Naive thymus-derived CD4-positive, alpha-beta T cell (primary cell): Measurements from ENCODE around the gene IGIP. TPM values are rescaled to one million over a fixed set of nuclear protein-coding genes. Genes with fewer than 3 reads are reported as not detected.

Experiments used
- ATAC-seq: fragments of 150-1000 bp; cut with Tn5 transposase; 2 replicates; pipeline ENCODE4 v1.10.0; 2021; ENCODE audit warnings: mild to moderate bottlenecking, moderate library complexity
- CTCF ChIA-PET: fragments of 350-600 bp; sonication (Branson Sonifier 250); formaldehyde crosslinking; loops from one replicate; lab custom pipeline; 2021; ENCODE audit warnings: antibody characterized with exemption; lab: Charles Lee
- POLR2A ChIA-PET: fragments of 350-600 bp; sonication (Branson Sonifier 250); formaldehyde crosslinking; loops from one replicate; lab custom pipeline; 2021; ENCODE audit warnings: antibody characterized with exemption, inconsistent platforms; lab: Charles Lee
- DNase-seq, 9 donors: peaks; one replicate each; pipeline versions ENCODE4 v3.0.0 to v3.0.0-alpha.2; 2020 to 2022; ENCODE audit warnings: mixed read lengths in 1 of 9
- H3K27ac ChIP-seq: one replicate; pipeline ENCODE4 v1.7.0; 2013; ENCODE audit warnings: mild to moderate bottlenecking, low read depth, low read length, moderate library complexity
- H3K27me3 ChIP-seq, 2 donors: one replicate each; pipeline ENCODE4 v1.7.0; 2013; ENCODE audit warnings: low read length in 2 of 2, mild to moderate bottlenecking in 2 of 2, moderate library complexity in 2 of 2; ENCODE audit not compliant: control insufficient read depth in 2 of 2, insufficient read depth in 2 of 2
- H3K36me3 ChIP-seq, 3 experiments: 1 replicate in 2 of 3; 2 replicates in 1 of 3; pipeline ENCODE4 v1.7.0; 2013; ENCODE audit warnings: low read length in 3 of 3, mild to moderate bottlenecking in 3 of 3, moderate library complexity in 1 of 3; ENCODE audit not compliant: insufficient read depth in 3 of 3, control insufficient read depth in 2 of 3
- H3K4me1 ChIP-seq, 2 donors: one replicate each; pipeline ENCODE4 v1.7.0; 2013; ENCODE audit warnings: low read length in 2 of 2, mild to moderate bottlenecking in 2 of 2, moderate library complexity in 1 of 2; ENCODE audit not compliant: control insufficient read depth in 2 of 2, insufficient read depth in 2 of 2
- H3K4me3 ChIP-seq: 2 replicates; pipeline ENCODE4 v1.7.0; 2013; ENCODE audit warnings: mild to moderate bottlenecking, low read length
- H3K9me3 ChIP-seq, 3 experiments: 1 replicate in 2 of 3; 2 replicates in 1 of 3; pipeline ENCODE4 v1.7.0; 2013; ENCODE audit warnings: low read length in 3 of 3; ENCODE audit not compliant: control insufficient read depth in 2 of 3
- H3K27ac Mint-ChIP-seq, 9 donors: one replicate each; pipeline ENCODE4 v1.8.0; 2020 to 2022; ENCODE audit warnings: mixed read lengths in 9 of 9, mild to moderate bottlenecking in 8 of 9, moderate library complexity in 5 of 9, inconsistent platforms in 2 of 9
- H3K27me3 Mint-ChIP-seq, 5 donors: one replicate each; pipeline ENCODE4 v1.8.0; 2021 to 2022; ENCODE audit warnings: mixed read lengths in 5 of 5, mild to moderate bottlenecking in 1 of 5
- H3K36me3 Mint-ChIP-seq, 5 donors: one replicate each; pipeline ENCODE4 v1.8.0; 2020 to 2022; ENCODE audit warnings: mixed read lengths in 5 of 5, mild to moderate bottlenecking in 3 of 5, inconsistent platforms in 1 of 5
- H3K4me1 Mint-ChIP-seq, 7 donors: one replicate each; pipeline ENCODE4 v1.8.0; 2020 to 2022; ENCODE audit warnings: mixed read lengths in 7 of 7, mild to moderate bottlenecking in 3 of 7, inconsistent platforms in 1 of 7
- H3K4me3 Mint-ChIP-seq, 10 donors: one replicate each; pipeline ENCODE4 v1.8.0; 2020 to 2022; ENCODE audit warnings: mild to moderate bottlenecking in 10 of 10, mixed read lengths in 10 of 10, moderate library complexity in 6 of 10, inconsistent platforms in 2 of 10
- H3K9me3 Mint-ChIP-seq, 11 donors: one replicate each; pipeline ENCODE4 v1.8.0; 2020 to 2022; ENCODE audit warnings: mixed read lengths in 11 of 11, mild to moderate bottlenecking in 4 of 11, inconsistent platforms in 1 of 11, moderate library complexity in 1 of 11
- intact Hi-C, 2 donors: fragments of 100-400 bp; cut with micrococcal nuclease; formaldehyde crosslinking; loops; one replicate each; pipeline ENCODE4 v1.15.1; 2023
- polyA plus RNA-seq, 2 donors: library from polyadenylated mRNA; unstranded; fragments of 300-500 nt; fragmentation: Illumina TruSeq; gene quantifications; one replicate each; pipeline ENCODE4 v1.2.3, GENCODE V29; 2021
- total RNA-seq, 6 experiments: library from RNA in 5 of 6; stranded (reverse) in 5 of 6; gene quantifications; 1 replicate in 5 of 6; 2 replicates in 1 of 6; pipeline ENCODE4 v1.2.3 and lab custom pipeline; 2021 to 2026

IGIP gene
- total and polyA plus RNA-seq, 7 experiments from 2014 or later = 0.59 to 15.4 (median 4.7) TPM

- intact Hi-C loops = no loop called here
- POLR2A ChIA-PET = no interaction called here
- Mint-ChIP-seq H3K4me3 (no peak overlapping the region), H3K27ac (no peak overlapping the region), H3K36me3 (peaks cover 0 to 18% (median 14%) of the 10 kb centered on the region in 5 donors), H3K9me3 (peaks cover 10 to 35% (median 23%) of the 10 kb centered on the region in 11 donors), H3K27me3 (peaks cover 8 to 50% (median 12%) of the 10 kb centered on the region in 5 donors), H3K4me1 (no peaks in the 10 kb centered on the region)
- Histone ChIP-seq H3K27me3 (peaks cover 0 to 3% of the 10 kb centered on the region in 2 donors), H3K9me3 (peaks cover 0 to 7% (median 0%) of the 10 kb centered on the region in 3 experiments), H3K4me1 (no peaks in the 10 kb centered on the region), H3K4me3 (no peak overlapping the region), H3K36me3 (no peaks in the 10 kb centered on the region), H3K27ac (no peak overlapping the region)
- DNase-seq = no peak
- no peak for ATAC-seq
- CTCF ChIA-PET = no interaction called here
Observed at GRCh38 chr5:140090251-140090650, 35.5 kb upstream of the IGIP start.

GRCh38 chr5:140093179-140093578 lies 32.6 kb upstream of the IGIP start:
- no peaks in the 10 kb centered on the region for H3K4me1 Mint-ChIP-seq
- intact Hi-C loops = no loop called here

GRCh38 chr5:140093866-140094265 lies 31.9 kb upstream of the IGIP start:
- H3K27ac ChIP-seq = no peak overlapping the region
- intact Hi-C loops = no loop called here
- H3K9me3 ChIP-seq = peaks cover 0 to 7% (median 0%) of the 10 kb centered on the region in 3 experiments
- peaks cover 0 to 3% of the 10 kb centered on the region in 2 donors for H3K27me3 ChIP-seq
- H3K27me3 Mint-ChIP-seq = peaks cover 8 to 46% (median 10%) of the 10 kb centered on the region in 5 donors
- peaks cover 0 to 18% (median 14%) of the 10 kb centered on the region in 5 donors for H3K36me3 Mint-ChIP-seq
- peaks cover 10 to 35% (median 23%) of the 10 kb centered on the region in 11 donors for H3K9me3 Mint-ChIP-seq
- no peaks in the 10 kb centered on the region for H3K4me1 Mint-ChIP-seq
- no peaks in the 10 kb centered on the region for H3K4me1 ChIP-seq
- H3K36me3 ChIP-seq = no peaks in the 10 kb centered on the region
- ChIA-PET CTCF (no interaction called here), POLR2A (no interaction called here)
- DNase-seq (no peak), ATAC-seq (no peak)
- H3K4me3 Mint-ChIP-seq = no peak overlapping the region
- H3K4me3 ChIP-seq = no peak overlapping the region
- H3K27ac Mint-ChIP-seq = no peak overlapping the region

More at GRCh38 chr5:140093179-140093578, 32.6 kb upstream of the IGIP start:
- no peak overlapping the region for H3K4me3 ChIP-seq
- no peak overlapping the region for H3K27ac ChIP-seq
- no peaks in the 10 kb centered on the region for H3K36me3 ChIP-seq
- no peak overlapping the region for H3K4me3 Mint-ChIP-seq
- no peaks in the 10 kb centered on the region for H3K4me1 ChIP-seq
- CTCF ChIA-PET = no interaction called here
- H3K9me3 ChIP-seq = peaks cover 0 to 7% (median 0%) of the 10 kb centered on the region in 3 experiments
- no peak overlapping the region for H3K27ac Mint-ChIP-seq
- POLR2A ChIA-PET = no interaction called here
- peaks cover 10 to 35% (median 23%) of the 10 kb centered on the region in 11 donors for H3K9me3 Mint-ChIP-seq
- peaks cover 0 to 18% (median 14%) of the 10 kb centered on the region in 5 donors for H3K36me3 Mint-ChIP-seq
- ATAC-seq (no peak), DNase-seq (no peak)
- peaks cover 0 to 3% of the 10 kb centered on the region in 2 donors for H3K27me3 ChIP-seq
- peaks cover 8 to 46% (median 10%) of the 10 kb centered on the region in 5 donors for H3K27me3 Mint-ChIP-seq

- CTCF ChIA-PET = interaction anchor here (0.7 kb wide), 1 partner anchor 11 kb away, joined by 4 read pairs; no protein-coding TSS in a partner anchor
- DNase-seq = no peak
- Mint-ChIP-seq H3K27ac (no peak overlapping the region), H3K4me1 (no peaks in the 10 kb centered on the region), H3K4me3 (no peak overlapping the region), H3K36me3 (peaks cover 0 to 11% (median 9%) of the 10 kb centered on the region in 5 donors), H3K27me3 (peaks cover 8 to 41% (median 10%) of the 10 kb centered on the region in 5 donors), H3K9me3 (peaks cover 7 to 24% (median 16%) of the 10 kb centered on the region in 11 donors)
- H3K4me3 ChIP-seq = no peak overlapping the region
- POLR2A ChIA-PET = interaction anchor here (0.6 kb wide), 1 partner anchor 11 kb away, joined by 3 read pairs; no protein-coding TSS in a partner anchor
- H3K27ac ChIP-seq = no peak overlapping the region
- no peak for ATAC-seq
- H3K9me3 ChIP-seq = peaks cover 0 to 7% (median 0%) of the 10 kb centered on the region in 3 experiments
- H3K36me3 ChIP-seq = no peaks in the 10 kb centered on the region
- peaks cover 0 to 3% of the 10 kb centered on the region in 2 donors for H3K27me3 ChIP-seq
- no peaks in the 10 kb centered on the region for H3K4me1 ChIP-seq
- intact Hi-C loops = no loop called here
Observed at GRCh38 chr5:140094889-140095288, 30.8 kb upstream of the IGIP start.

- DNase-seq (no peak), ATAC-seq (no peak)
- POLR2A ChIA-PET = no interaction called here
- no peaks in the 10 kb centered on the region for H3K36me3 ChIP-seq
- Mint-ChIP-seq H3K4me1 (peaks cover 0 to 4% (median 2%) of the 10 kb centered on the region in 7 donors), H3K9me3 (no peaks in the 10 kb centered on the region), H3K4me3 (no peak overlapping the region), H3K27me3 (peaks cover 0 to 60% (median 3%) of the 10 kb centered on the region in 5 donors), H3K27ac (no peak overlapping the region), H3K36me3 (peaks cover 0 to 3% (median 0%) of the 10 kb centered on the region in 5 donors)
- H3K27me3 ChIP-seq = no peaks in the 10 kb centered on the region
- CTCF ChIA-PET = interaction anchor here (0.5 kb wide), 1 partner anchor 303 kb away, joined by 5 read pairs; no protein-coding TSS in a partner anchor
- H3K9me3 ChIP-seq = no peaks in the 10 kb centered on the region
- H3K27ac ChIP-seq = no peak overlapping the region
- no peaks in the 10 kb centered on the region for H3K4me1 ChIP-seq
- intact Hi-C loops = loop anchor here (2.0 to 10.0 kb wide), 3 partner anchors 18 to 1766 kb away; partner anchors contain the start of genes CDC25C (in 1 of the 2), FAM53C (in 1 of the 2) and TAF7 (in 1 of the 2)
- H3K4me3 ChIP-seq = no peak overlapping the region
Observed at GRCh38 chr5:140101179-140101578, 24.6 kb upstream of the IGIP start.

DNA sequence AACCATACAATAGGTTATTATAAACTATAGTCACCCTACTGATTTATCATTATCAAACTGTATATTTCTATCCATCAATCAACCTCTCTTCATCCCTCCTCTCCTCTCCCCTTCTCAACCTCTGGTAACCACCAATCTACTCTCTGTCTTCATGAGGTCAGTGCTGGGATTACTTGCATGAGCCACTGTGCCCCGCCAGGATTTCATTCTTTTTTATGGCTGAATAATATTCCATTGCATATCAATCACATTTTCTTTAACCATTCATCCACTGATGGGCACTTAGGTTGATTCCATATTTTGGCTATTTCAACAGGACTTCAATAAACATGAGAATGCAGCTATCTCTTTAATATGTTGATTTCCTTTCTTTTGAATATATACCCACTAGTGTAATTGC lies 22.6 kb upstream of the IGIP start:
- H3K4me1 Mint-ChIP-seq = peaks cover 9 to 16% (median 15%) of the 10 kb centered on the region in 7 donors
- H3K27ac Mint-ChIP-seq = no peak overlapping the region
- H3K4me3 ChIP-seq = no peak overlapping the region
- no peak for DNase-seq
- no peak for ATAC-seq
- peaks cover 8 to 9% of the 10 kb centered on the region in 2 donors for H3K4me1 ChIP-seq
- peaks cover 0 to 3% (median 0%) of the 10 kb centered on the region in 5 donors for H3K36me3 Mint-ChIP-seq
- H3K9me3 ChIP-seq = no peaks in the 10 kb centered on the region
- no peaks in the 10 kb centered on the region for H3K27me3 ChIP-seq
- no peaks in the 10 kb centered on the region for H3K36me3 ChIP-seq
- peaks cover 0 to 3% (median 0%) of the 10 kb centered on the region in 11 donors for H3K9me3 Mint-ChIP-seq
- H3K27me3 Mint-ChIP-seq = peaks cover 0 to 58% (median 3%) of the 10 kb centered on the region in 5 donors
- no peak overlapping the region for H3K4me3 Mint-ChIP-seq
- intact Hi-C loops = loop anchor here in 1 of 2 donors (10.0 kb wide), 2 partner anchors 1222 to 1768 kb away; partner anchors contain the start of genes CDC25C, FAM53C and TAF7
- CTCF ChIA-PET = interaction anchor here (0.7 kb wide), 1 partner anchor 188 kb away, joined by 3 read pairs; no protein-coding TSS in a partner anchor
- no peak overlapping the region for H3K27ac ChIP-seq
- POLR2A ChIA-PET = interaction anchor here (0.7 to 6.9 kb wide), 2 partner anchors 13 to 71 kb away, joined by 3 to 60 read pairs; partner anchors contain the start of gene PURA
